Type B pancreatic cell (in vitro differentiated cells): ENCODE measurements around the gene ANTXRL. TPM values are rescaled to one million over a fixed set of nuclear protein-coding genes. Genes with fewer than 3 reads are reported as not detected.
"Not testable (repeated sequence)": the region's sequence is repeated elsewhere in the genome, so short reads cannot be mapped to it uniquely, and the experiment has no call there.

Source experiments
- DNase-seq: peaks from one replicate; pipeline ENCODE4 v3.0.0; 2021; ENCODE audit warnings: mixed read lengths; ENCODE audit not compliant: unreplicated experiment; ENCODE audit errors: extremely low spot score
- H3K27ac Mint-ChIP-seq: 2 replicates; pipeline ENCODE4 v1.8.0; 2021; ENCODE audit warnings: mild to moderate bottlenecking, mixed read lengths
- H3K27me3 Mint-ChIP-seq: 2 replicates; pipeline ENCODE4 v1.8.0; 2021; ENCODE audit warnings: mixed read lengths
- H3K36me3 Mint-ChIP-seq: 2 replicates; pipeline ENCODE4 v1.8.0; 2021; ENCODE audit warnings: mixed read lengths
- H3K4me1 Mint-ChIP-seq: one replicate; pipeline ENCODE4 v1.8.0; 2021; ENCODE audit warnings: mixed read lengths; ENCODE audit not compliant: unreplicated experiment
- H3K4me3 Mint-ChIP-seq: 2 replicates; pipeline ENCODE4 v1.8.0; 2021; ENCODE audit warnings: mild to moderate bottlenecking, mixed read lengths
- H3K9me3 Mint-ChIP-seq: 2 replicates; pipeline ENCODE4 v1.8.0; 2021; ENCODE audit warnings: mixed read lengths
- CTCF ChIP-seq: fragments of 200-600 bp; sonication (generic); conservative IDR thresholded peaks from 2 replicates; pipeline ENCODE4 v1.5.0; 2021; ENCODE audit warnings: antibody characterized with exemption, mild to moderate bottlenecking
- total RNA-seq: library from RNA; stranded (reverse); gene quantifications from 2 replicates; pipeline ENCODE4 v1.2.1, GENCODE V29; 2021; ENCODE audit warnings: low replicate concordance

ANTXRL gene
- total RNA-seq, 1 donor from 2014 or later = not detected

- no peak overlapping the region for H3K4me3 Mint-ChIP-seq
- no peak for TF ChIP-seq CTCF
- no peaks in the 10 kb centered on the region for H3K36me3 Mint-ChIP-seq
- no peak overlapping the region for H3K27ac Mint-ChIP-seq
- H3K9me3 Mint-ChIP-seq = no peaks in the 10 kb centered on the region
- H3K27me3 Mint-ChIP-seq = no peaks in the 10 kb centered on the region
- peaks cover 4% of the 10 kb centered on the region for H3K4me1 Mint-ChIP-seq
- DNase-seq = no peak
These were observed 11.9 kb downstream of the ANTXRL start for GRCh38 chr10:46298477-46299285.

GRCh38 chr10:46299286-46299535 lies 12.4 kb downstream of the ANTXRL start:
- H3K27ac Mint-ChIP-seq = no peak overlapping the region
- no peaks in the 10 kb centered on the region for H3K36me3 Mint-ChIP-seq
- H3K4me1 Mint-ChIP-seq = peaks cover 4% of the 10 kb centered on the region
- no peaks in the 10 kb centered on the region for H3K27me3 Mint-ChIP-seq
- no peak for DNase-seq
- no peak for TF ChIP-seq CTCF
- no peak overlapping the region for H3K4me3 Mint-ChIP-seq
- H3K9me3 Mint-ChIP-seq = no peaks in the 10 kb centered on the region

- Mint-ChIP-seq H3K9me3 (no peaks in the 10 kb centered on the region), H3K27me3 (no peaks in the 10 kb centered on the region), H3K4me3 (no peak overlapping the region), H3K4me1 (peaks cover 4% of the 10 kb centered on the region), H3K27ac (no peak overlapping the region), H3K36me3 (no peaks in the 10 kb centered on the region)
- DNase-seq = no peak
- TF ChIP-seq CTCF = no peak
These were observed 13.0 kb downstream of the ANTXRL start for GRCh38 chr10:46299536-46300369.

- not testable (repeated sequence) for H3K36me3 Mint-ChIP-seq, H3K9me3 Mint-ChIP-seq, H3K27ac Mint-ChIP-seq, H3K27me3 Mint-ChIP-seq, H3K4me1 Mint-ChIP-seq, DNase-seq, H3K4me3 Mint-ChIP-seq
These were observed 13.5 kb downstream of the ANTXRL start for GRCh38 chr10:46300370-46300711.

GRCh38 chr10:46301056-46301645 lies 14.4 kb downstream of the ANTXRL start:
- Mint-ChIP-seq H3K4me1 (peaks cover 4% of the 10 kb centered on the region), H3K4me3 (no peak overlapping the region)
- no peak for TF ChIP-seq CTCF

More at GRCh38 chr10:46301056-46301645, 14.4 kb downstream of the ANTXRL start:
- no peaks in the 10 kb centered on the region for H3K27me3 Mint-ChIP-seq
- no peak overlapping the region for H3K27ac Mint-ChIP-seq
- no peaks in the 10 kb centered on the region for H3K9me3 Mint-ChIP-seq
- DNase-seq = peak; percentile 54
- no peaks in the 10 kb centered on the region for H3K36me3 Mint-ChIP-seq
